Jurkat, Clone E6-1 (cell line): ENCODE results near the gene ACTMAP.

Experiments
- DNase-seq: peaks from one replicate; pipeline ENCODE4 v3.0.0-alpha.2; 2011; ENCODE audit warnings: low read depth, low spot score
- H3K4me3 ChIP-seq: 2 replicates; pipeline ENCODE4 v1.5.1; 2011; ENCODE audit warnings: mild to moderate bottlenecking, low read length, control low read depth, moderate library complexity

ACTMAP gene

DNA sequence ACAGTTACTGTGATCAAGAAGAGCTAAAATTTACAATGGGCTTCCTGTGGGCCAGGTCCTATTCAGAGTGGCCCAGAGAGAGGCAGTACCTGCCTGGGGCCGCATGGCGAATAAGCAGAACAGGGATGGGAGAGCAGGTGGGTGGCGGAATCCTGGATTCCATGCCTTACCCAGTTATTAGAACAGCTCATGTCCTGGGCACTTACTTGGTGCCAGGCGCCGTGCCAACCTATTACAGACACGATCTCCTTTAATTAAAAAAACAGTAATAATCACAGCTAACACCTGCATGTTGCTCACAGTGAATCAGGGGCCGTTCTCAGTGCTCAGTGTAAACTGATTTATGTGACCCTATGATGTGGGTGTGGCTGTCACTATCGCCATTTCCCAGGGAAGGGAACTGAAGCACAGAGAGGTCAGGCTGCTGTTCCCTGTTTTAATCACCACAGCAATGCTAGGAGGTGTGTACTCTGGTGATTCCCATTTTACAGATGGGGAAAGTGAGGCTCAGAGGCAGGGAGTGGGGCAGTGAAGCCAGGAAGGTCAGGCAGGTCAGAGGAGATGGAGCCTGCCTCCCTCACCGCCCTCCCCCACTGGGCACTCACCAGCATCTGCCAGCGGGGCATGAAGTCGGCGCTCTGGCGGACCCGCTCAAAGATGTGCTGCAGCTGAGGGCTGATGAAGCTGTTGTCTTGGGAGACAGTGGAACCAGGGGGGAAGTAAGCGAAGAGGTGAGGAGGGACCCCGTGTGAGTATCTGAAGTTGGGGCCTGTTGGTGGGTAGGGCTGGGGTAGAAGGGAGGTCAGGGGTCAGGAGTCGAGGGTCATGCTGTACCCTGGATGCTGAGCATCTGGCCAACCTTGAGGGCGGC is 45.6 kb downstream of the ACTMAP start:
- H3K4me3 ChIP-seq = no peak overlapping the region
- DNase-seq = no peak

DNA sequence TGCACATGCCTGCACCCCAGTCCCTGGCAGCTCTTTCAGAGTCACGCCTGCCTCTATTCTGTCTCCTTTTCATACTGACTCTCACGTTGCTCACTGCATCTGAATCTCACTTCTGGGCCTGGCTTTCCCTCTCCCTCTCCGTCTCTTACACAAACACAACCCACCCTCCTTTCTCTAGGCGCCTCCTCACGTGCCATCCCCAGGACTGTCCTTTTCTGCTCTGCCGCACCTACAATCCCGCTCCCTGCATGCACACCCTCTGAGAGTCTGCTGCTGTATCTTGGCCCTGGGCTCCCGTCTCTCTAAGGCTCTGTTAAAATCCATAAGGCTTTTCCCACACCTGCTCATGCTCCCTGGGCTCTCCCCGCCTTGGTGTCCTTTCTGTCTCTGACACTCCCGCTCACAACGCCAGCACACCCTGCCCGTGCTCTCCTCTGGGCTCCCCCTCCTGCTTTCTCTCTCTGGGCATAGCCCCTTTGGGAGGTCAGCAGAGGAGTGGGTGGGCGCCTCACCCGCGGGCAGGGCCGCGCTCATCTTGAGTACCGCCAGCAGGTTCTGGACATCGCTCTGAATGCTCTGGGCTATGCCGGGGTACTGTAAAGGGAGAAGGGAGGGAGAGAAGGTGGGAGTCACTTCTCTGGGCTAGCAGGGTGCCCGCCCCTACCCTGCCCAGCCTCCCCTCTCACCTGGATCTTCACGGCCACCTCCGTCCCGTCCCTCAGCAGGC is 47.1 kb downstream of the ACTMAP start:
- H3K4me3 ChIP-seq = no peak overlapping the region
- no peak for DNase-seq

DNA sequence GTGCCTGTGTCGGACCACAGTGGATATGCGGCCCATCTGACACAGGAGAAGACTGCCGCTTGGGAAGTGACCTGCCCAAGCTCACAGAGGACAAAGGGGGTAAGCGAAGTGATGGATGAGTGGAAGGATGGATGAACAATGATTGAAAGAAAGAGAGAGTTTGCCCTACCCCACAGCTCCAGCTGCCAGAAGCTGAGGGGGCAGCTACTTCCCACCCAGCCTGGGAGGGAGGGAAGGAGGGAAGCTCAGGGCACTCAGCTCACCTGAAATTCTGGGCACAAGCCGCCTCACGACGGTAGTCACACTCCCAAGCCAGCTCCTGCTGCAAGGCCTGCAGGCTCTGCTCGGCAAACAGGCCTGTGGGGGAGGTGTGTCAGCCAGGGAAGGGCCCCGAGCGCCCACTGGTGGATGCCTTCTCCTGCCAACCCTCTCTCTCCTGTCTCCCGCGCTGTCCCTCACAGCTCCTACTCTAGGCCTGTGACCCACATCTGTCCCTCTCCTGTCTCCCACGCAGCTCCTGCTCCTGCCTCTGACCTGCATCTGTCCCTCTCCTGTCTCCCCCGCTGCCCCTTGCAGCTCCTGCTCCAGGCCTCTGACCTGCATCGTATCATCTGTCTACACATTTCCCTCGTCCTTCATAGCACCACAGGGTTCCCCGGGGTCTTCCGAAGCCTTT is 47.8 kb downstream of the ACTMAP start:
- DNase-seq = no peak
- H3K4me3 ChIP-seq = no peak overlapping the region

DNA sequence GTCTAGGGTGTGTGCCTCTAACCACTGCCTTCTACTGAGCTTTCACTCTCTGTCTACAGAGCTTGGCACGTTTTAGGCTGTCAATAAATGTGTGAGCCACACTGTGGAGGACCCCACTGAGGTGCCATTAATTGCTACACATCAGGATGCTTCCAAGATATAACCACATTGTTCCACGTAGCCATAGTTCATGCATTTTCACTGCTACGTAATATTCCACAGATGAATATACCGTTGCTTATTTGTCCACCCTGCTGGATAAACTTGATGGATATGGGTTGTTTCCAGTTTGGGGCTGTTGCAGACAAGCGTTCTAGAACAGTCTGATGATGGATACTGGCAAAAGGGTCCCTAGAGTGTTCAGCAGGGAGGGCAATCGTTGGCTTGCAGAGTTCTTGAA is 48.5 kb downstream of the ACTMAP start:
- no peak for DNase-seq
- H3K4me3 ChIP-seq = no peak overlapping the region

DNA sequence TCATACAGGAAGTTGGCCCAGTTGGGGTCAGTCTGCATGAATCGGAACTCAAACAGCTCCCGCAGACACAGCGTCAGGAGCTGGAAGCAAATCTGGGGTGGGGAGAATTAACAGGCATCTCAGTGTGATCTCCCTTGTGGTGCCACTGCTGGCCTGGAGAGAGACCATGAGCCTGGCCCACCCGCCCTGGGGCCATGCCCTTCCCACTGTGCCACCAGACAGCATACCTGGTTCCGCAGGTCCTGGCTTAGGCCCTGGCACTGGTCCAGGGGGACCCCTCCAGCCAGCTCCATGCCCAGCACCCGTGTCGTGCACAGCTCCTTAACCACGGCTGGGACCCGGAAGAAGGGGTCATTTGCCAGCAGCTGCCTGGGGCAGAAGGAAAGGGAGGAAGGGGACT is 50.2 kb downstream of the ACTMAP start:
- no peak overlapping the region for H3K4me3 ChIP-seq
- no peak for DNase-seq

DNA sequence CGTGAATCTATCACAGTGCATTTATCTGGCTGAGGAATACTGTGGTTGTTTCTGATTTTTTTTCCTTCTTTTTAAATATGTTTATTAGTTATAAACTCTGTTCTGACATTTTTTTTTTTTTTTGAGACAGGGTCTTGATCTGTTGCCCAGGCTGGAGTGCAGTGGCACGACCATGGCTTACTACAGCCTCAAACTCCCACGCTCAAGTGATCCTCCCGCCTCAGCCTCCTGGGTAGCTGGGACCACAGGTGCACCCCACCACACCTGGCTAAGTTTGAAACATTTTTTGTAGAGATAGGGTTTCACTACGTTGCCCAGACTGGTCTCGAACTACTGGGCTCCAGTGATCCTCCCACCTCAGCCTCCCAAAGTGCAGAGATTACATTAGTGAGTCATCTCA is 53.3 kb downstream of the ACTMAP start:
- H3K4me3 ChIP-seq = no peak overlapping the region
- no peak for DNase-seq

DNA sequence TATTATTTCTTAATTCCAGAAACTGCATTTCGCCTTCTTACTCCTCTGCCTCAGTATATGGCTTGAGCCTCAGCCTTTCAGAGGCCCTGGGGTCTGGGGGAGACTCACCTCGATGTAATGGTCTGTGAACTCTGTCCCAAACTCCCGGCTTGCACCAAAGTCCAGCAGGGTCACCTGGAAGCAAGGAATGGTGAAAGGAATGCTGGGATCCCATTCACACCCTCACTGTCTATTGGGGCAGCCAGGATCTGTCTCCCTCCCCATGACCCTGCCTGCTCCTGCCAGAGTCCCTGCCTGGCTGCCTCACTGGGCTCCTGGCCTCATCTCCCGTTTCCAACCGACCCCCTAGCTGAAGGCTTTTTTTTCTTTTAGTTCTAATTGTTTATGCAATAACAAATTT is 54.4 kb downstream of the ACTMAP start:
- DNase-seq = no peak
- no peak overlapping the region for H3K4me3 ChIP-seq

DNA sequence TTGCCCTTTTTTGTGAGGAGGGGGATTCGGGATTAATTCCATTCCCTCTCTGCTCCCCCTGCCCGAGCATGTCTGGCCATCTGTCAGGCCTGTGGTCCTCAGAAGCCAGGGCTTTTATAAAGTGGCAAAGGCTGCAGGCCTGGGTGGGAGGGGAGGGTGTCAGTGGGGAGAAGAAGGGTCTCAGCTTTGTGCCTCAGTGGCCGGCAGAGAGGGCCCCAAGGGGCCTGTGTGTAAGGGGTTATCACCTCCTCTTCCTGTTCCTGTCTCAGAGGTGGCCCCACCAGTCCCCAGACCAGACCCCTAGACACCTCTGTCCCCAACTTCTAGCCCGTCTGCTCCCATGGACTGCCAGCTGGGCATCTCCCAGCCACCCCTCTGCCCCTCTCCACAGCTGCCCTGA is 56.4 kb downstream of the ACTMAP start:
- no peak overlapping the region for H3K4me3 ChIP-seq
- no peak for DNase-seq

DNA sequence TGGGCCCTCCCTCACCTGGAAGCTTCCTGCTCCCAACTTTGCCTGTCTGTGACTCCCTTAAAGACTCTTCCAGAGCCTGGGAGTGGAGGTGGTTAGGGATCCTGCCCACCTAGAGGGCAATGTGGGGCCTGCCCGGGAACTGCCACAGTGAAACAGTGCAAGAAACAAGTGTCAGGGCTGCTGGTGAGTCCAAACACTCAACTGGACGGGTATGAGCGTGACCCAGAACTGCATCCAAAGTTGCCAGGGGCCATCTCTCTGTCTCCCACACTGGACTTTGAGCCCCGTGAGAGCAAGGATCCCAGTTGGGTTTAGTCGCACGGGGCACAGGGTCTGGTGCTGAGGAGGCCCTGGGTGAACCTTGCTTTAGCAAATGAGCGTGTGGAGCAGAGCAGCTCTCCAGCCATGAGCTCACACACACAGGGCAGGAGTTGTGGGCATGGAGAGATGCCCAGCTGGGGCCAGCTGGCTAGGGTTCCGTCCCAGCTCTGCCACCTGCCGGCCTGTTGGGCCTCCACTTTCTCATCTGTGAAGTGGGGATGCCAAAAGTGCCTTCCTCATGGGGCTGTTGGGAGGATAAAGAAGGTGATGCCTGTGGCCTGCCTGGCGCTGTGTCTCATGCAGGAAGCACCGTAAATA is 57.0 kb downstream of the ACTMAP start:
- DNase-seq = no peak
- H3K4me3 ChIP-seq = no peak overlapping the region

DNA sequence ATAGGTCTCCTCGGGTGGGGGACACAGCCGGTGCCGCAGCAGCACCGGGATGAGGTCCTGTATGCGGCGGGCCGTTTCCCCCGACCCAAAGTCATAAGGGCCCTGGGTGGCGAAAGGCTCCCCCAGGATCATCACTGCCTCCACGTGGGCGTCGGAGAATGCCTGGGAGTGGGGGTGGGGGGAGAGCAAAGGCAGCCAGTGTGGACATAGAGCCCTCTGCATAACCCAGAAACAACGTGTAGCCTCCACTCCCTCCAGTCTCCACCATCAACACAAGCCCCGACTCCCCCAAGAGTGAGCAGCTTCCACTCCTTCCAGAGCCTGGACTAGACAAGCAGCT is 58.1 kb downstream of the ACTMAP start:
- no peak for DNase-seq
- H3K4me3 ChIP-seq = no peak overlapping the region

DNA sequence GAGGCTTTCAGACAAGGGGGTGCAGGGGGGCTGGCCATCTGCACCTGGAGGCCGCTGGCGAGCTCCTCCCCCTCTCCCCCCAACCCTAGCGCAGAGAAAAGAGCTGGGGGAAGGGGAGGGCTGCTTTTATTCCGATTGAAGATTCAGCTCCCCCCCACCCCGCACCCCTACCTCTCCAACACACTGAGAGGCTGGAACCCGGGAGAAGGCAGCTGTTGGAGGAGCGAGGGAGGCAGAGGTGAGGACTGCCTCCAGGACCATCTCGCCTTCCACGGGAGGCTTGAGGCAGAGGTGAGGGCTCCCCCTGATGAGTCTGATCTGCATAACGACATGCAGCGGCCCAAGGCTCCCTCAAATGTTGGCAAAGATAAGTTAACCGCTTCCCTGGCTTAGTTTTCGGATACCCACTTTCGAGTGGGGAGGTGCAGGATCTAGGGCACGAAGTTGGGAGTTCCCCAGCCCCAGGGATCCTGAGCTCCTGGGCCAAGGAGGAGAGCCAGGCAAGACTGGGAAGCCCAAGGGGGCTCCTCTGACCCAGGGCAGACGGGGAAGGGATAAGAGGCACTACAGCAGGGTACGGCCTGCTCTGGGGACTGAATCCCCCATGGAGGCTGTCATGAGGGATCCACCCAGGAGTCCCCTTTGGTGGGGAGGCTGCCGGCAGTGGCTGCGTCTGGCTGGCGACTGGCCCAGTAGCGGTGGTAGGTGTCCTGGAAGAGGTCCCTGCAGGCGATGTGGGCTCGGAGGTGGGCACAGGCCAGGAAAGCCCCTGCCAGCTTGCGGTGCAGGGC is 58.7 kb downstream of the ACTMAP start:
- H3K4me3 ChIP-seq = peak overlapping the region; percentile 60

More for the DNA sequence above, 58.7 kb downstream of the ACTMAP start:
- peak; percentile 3 for DNase-seq
